C4-2B (cell line): ENCODE data around the gene FAM131B.

ENCODE experiments used
- ZFX ChIP-seq: fragments of 450-650 bp; IDR thresholded peaks from 2 replicates; pipeline ENCODE4 v1.6.1; 2017
- TF ChIP-seq, protein P1 (sequence below): fragments of 450-650 bp; conservative IDR thresholded peaks from 2 replicates; pipeline ENCODE4 v1.5.1; 2017; ENCODE audit warnings: mild to moderate bottlenecking

DNA sequence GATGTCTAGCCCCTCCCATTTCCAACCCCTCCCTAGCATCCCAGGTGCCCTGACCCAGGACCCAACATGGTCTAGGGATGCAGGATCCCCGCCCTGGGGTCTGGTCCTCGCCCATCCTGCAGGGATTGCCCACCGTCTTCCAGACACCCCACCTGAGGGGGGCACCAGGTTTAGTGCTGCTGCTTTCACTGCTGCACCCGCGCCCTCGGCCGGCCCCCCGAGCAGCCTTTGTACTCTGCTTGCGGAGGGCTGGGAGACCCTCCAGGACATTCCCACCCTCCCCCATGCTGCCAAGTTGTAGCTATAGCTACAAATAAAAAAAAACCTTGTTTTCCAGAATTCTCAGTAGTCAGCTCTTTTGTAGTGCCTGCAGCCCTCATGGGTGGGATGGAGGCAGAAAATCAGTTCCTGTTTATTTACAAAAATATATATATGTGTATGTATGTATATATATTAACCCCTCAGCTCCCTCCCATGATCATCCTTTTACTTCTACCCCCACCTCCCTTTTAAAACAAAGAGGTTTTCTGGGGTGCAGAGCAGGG, 28.3 kb upstream of the FAM131B start:
- TF ChIP-seq, protein P1, sequence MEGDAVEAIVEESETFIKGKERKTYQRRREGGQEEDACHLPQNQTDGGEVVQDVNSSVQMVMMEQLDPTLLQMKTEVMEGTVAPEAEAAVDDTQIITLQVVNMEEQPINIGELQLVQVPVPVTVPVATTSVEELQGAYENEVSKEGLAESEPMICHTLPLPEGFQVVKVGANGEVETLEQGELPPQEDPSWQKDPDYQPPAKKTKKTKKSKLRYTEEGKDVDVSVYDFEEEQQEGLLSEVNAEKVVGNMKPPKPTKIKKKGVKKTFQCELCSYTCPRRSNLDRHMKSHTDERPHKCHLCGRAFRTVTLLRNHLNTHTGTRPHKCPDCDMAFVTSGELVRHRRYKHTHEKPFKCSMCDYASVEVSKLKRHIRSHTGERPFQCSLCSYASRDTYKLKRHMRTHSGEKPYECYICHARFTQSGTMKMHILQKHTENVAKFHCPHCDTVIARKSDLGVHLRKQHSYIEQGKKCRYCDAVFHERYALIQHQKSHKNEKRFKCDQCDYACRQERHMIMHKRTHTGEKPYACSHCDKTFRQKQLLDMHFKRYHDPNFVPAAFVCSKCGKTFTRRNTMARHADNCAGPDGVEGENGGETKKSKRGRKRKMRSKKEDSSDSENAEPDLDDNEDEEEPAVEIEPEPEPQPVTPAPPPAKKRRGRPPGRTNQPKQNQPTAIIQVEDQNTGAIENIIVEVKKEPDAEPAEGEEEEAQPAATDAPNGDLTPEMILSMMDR = no peak
- no peak for TF ChIP-seq ZFX
